Sciatic nerve (tissue), 2 donors: ENCODE data around the gene CLNK. TPM values are rescaled to one million over a fixed set of nuclear protein-coding genes. Genes with fewer than 3 reads are reported as not detected.

Experiments
- ATAC-seq: fragments of 200-7000 bp; cut with Tn5 transposase; one replicate; pipeline ENCODE4 v1.9.1; 2020; ENCODE audit warnings: mild to moderate bottlenecking, moderate library complexity
- DNase-seq: peaks from one replicate; pipeline ENCODE4 v3.0.0-alpha.2; 2020; ENCODE audit warnings: low spot score
- intact Hi-C: fragments of 100-400 bp; cut with DNase I; formaldehyde crosslinking; loops from one replicate; pipeline ENCODE4 v1.14.2; 2022
- total RNA-seq: library from RNA; stranded (reverse); fragmentation: NEBNext Ultra II Directional; extraction: Animal tissue kit (Norgen Biotek cat#: 25700); gene quantifications from one replicate; pipeline ENCODE4 v1.2.1, GENCODE V29; 2021
- donor health status: DM: no; HTN: no; CAD: no.
- donor health status: DM: no; HTN: no; CAD: no.

CLNK gene
- total RNA-seq, 1 donor from 2014 or later = not detected

GRCh38 chr4:10492464-10492863 lies 192.1 kb downstream of the CLNK start:
- intact Hi-C loops = no loop called here
- ATAC-seq = no peak

GRCh38 chr4:10491401-10491800 lies 193.2 kb downstream of the CLNK start:
- intact Hi-C loops = no loop called here
- ATAC-seq (no peak), DNase-seq (no peak)

More at GRCh38 chr4:10492464-10492863, 192.1 kb downstream of the CLNK start:
- DNase-seq = no peak

GRCh38 chr4:10490996-10491395 lies 193.6 kb downstream of the CLNK start:
- no peak for ATAC-seq
- no peak for DNase-seq
- intact Hi-C loops = no loop called here

GRCh38 chr4:10482913-10483312 lies 201.7 kb downstream of the CLNK start:
- no peak for ATAC-seq
- intact Hi-C loops = no loop called here

GRCh38 chr4:10480616-10481015 lies 204.0 kb downstream of the CLNK start:
- intact Hi-C loops = no loop called here
- ATAC-seq (no peak), DNase-seq (no peak)

More at GRCh38 chr4:10482913-10483312, 201.7 kb downstream of the CLNK start:
- no peak for DNase-seq

- intact Hi-C loops = no loop called here
- DNase-seq = no peak
- no peak for ATAC-seq
Observed at GRCh38 chr4:10478621-10479020, 205.9 kb downstream of the CLNK start.

GRCh38 chr4:10470505-10470904 lies 214.1 kb downstream of the CLNK start:
- ATAC-seq = no peak
- DNase-seq = no peak
- intact Hi-C loops = no loop called here

GRCh38 chr4:10466161-10466560 lies 218.4 kb downstream of the CLNK start:
- no peak for DNase-seq
- intact Hi-C loops = no loop called here
- ATAC-seq = no peak

- no peak for DNase-seq
- ATAC-seq = no peak
- intact Hi-C loops = no loop called here
Observed at GRCh38 chr4:10462876-10463275, 221.7 kb downstream of the CLNK start.

- ATAC-seq (no peak), DNase-seq (no peak)
- intact Hi-C loops = no loop called here
Observed at GRCh38 chr4:10461850-10462400, 222.6 kb downstream of the CLNK start.

GRCh38 chr4:10461091-10461849 lies 223.3 kb downstream of the CLNK start:
- intact Hi-C loops = no loop called here
- DNase-seq = no peak
- peak; percentile 84 for ATAC-seq

- intact Hi-C loops = no loop called here
- no peak for DNase-seq
- no peak for ATAC-seq
Observed at GRCh38 chr4:10460313-10461047, 224.1 kb downstream of the CLNK start.

GRCh38 chr4:10459305-10459704 lies 225.3 kb downstream of the CLNK start:
- intact Hi-C loops = no loop called here
- ATAC-seq (no peak), DNase-seq (no peak)

GRCh38 chr4:10458177-10458576 lies 226.4 kb downstream of the CLNK start:
- no peak for DNase-seq
- ATAC-seq = no peak
- intact Hi-C loops = no loop called here

- ATAC-seq (peak; percentile 89), DNase-seq (peak; percentile 75)
- intact Hi-C loops = no loop called here
Observed at GRCh38 chr4:10457255-10457801, 227.2 kb downstream of the CLNK start, which contains the start of gene ZNF518B. ZNF518B (minus strand) TSS chr4:10457426; CDS start chr4:10446328, 11,098 bp downstream.

GRCh38 chr4:10456595-10457254 lies 227.8 kb downstream of the CLNK start:
- intact Hi-C loops = no loop called here
- peak; percentile 67 for DNase-seq
- peak; percentile 57 for ATAC-seq

GRCh38 chr4:10456260-10456594 lies 228.3 kb downstream of the CLNK start:
- DNase-seq (no peak), ATAC-seq (no peak)
- intact Hi-C loops = no loop called here

- DNase-seq (no peak), ATAC-seq (no peak)
- intact Hi-C loops = no loop called here
Observed at GRCh38 chr4:10455133-10455532, 229.4 kb downstream of the CLNK start.

GRCh38 chr4:10454726-10455125 lies 229.8 kb downstream of the CLNK start:
- intact Hi-C loops = no loop called here
- no peak for ATAC-seq
- DNase-seq = no peak
